ENCODE results near the gene PGM2L1. TPM values are rescaled to one million over a fixed set of nuclear protein-coding genes. Genes with fewer than 3 reads are reported as not detected.

The PGM2L1 gene
- total and polyA plus RNA-seq, 8 donors, result under 0.01 to 12.5 (median 2.5) TPM

- Histone ChIP-seq H3K27ac (no peak overlapping the region), H3K36me3 (no peaks in the 10 kb centered on the region), H3K27me3 (no peaks in the 10 kb centered on the region), H3K4me3 (no peak overlapping the region), H3K9me3 (no peaks in the 10 kb centered on the region), H3K4me1 (peaks cover 0 to 22% (median 8%) of the 10 kb centered on the region in 4 donors)
- TF ChIP-seq CTCF (IDR thresholded peaks at IDR 0.05) (no peak), POLR2A (IDR thresholded peaks at IDR 0.05) (no peak), EP300 (IDR thresholded peaks at IDR 0.05) (no peak), POLR2AphosphoS5 (IDR thresholded peaks at IDR 0.05) (no peak)
- DNase-seq, result no peak
- 81 to 88% (median 84%) methylated on average over 2 of the region's 2 CpGs for WGBS, 5 donors
- intact Hi-C loops (cut with DNase I; ENCODE audit: low total_unique reads), result no loop called here
Measured at GRCh38 chr11:74400606-74401005, 2.4 kb upstream of the PGM2L1 start.

GRCh38 chr11:74397501-74398243 lies 561 bp downstream of the PGM2L1 start:
- intact Hi-C loops (cut with DNase I; ENCODE audit: low total_unique reads), result no loop called here
- DNase-seq, result peak; percentile 33 to 83
- TF ChIP-seq POLR2AphosphoS5 (IDR thresholded peaks at IDR 0.05) (peak in 2 of 3 donors; percentile 11 to 37), EP300 (IDR thresholded peaks at IDR 0.05) (no peak), CTCF (IDR thresholded peaks at IDR 0.05) (peak in 2 of 7 experiments; percentile 16 to 17), POLR2A (IDR thresholded peaks at IDR 0.05) (no peak)
- Histone ChIP-seq H3K27ac (peak overlapping the region; percentile 92 to 97 (median 94)), H3K27me3 (no peaks in the 10 kb centered on the region), H3K4me1 (peaks cover 0 to 22% (median 8%) of the 10 kb centered on the region in 4 donors), H3K9me3 (no peaks in the 10 kb centered on the region), H3K4me3 (peak overlapping the region; percentile 71 to 96 (median 90)), H3K36me3 (no peaks in the 10 kb centered on the region)
- WGBS, 5 donors, result 1 to 3% (median 1%) methylated on average over 16 to 35 of the region's 35 CpGs

DNA sequence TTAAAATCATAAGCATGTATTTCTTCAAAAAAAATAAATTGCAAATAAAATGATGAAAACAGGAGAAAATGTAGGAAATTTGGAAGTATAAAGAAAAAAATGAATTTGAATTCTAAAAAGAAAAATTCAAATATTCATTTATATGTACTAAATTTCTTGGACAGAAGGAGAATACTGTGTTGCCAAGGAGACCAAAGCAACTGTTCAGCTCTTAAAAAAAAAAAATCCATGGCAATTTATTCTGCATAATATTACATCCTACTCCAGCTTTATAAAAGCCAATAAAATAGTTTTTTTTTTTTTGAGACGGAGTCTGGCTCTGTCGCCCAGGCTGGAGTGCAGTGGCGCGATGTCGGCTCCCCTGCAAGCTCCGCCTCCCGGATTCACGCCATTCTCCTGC lies 6.0 kb downstream of the PGM2L1 start:
- intact Hi-C loops (cut with DNase I; ENCODE audit: low total_unique reads), result loop anchor here (5.0 kb wide), 1 partner anchor 55 kb away; no protein-coding TSS in a partner anchor

DNA sequence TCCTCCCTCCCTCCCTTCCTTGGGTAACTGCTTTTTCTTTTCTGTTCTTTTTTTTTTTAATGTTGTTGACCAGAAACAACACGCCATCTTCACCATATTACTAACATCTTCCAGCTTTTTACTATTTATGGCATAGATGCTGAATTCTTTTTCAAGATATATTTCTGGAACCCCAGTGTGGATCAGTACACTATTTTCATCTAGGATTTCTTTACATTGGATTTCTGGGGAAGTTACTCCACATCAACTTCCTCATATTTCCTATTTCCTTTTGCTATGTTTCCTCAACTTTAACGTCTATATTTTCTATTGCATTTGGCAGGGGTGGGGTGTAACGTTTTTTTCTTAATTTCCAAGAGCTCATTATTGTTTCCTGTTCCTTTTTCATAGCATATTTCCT lies 7.0 kb downstream of the PGM2L1 start:
- WGBS, 5 donors, result 49 to 66% (median 62%) methylated on average over 3 of the region's 3 CpGs

More for the DNA sequence above, 6.0 kb downstream of the PGM2L1 start:
- Histone ChIP-seq H3K27ac (no peak overlapping the region), H3K9me3 (no peaks in the 10 kb centered on the region), H3K27me3 (no peaks in the 10 kb centered on the region), H3K4me1 (peaks cover 0 to 15% (median 9%) of the 10 kb centered on the region in 4 donors), H3K36me3 (no peaks in the 10 kb centered on the region), H3K4me3 (no peak overlapping the region)
- WGBS, 5 donors, result 98 to 99% (median 99%) methylated on average over 8 of the region's 8 CpGs
- DNase-seq, result no peak
- TF ChIP-seq POLR2A (IDR thresholded peaks at IDR 0.05) (no peak), POLR2AphosphoS5 (IDR thresholded peaks at IDR 0.05) (no peak), CTCF (IDR thresholded peaks at IDR 0.05) (no peak), EP300 (IDR thresholded peaks at IDR 0.05) (no peak)

More for the DNA sequence above, 7.0 kb downstream of the PGM2L1 start:
- intact Hi-C loops (cut with DNase I; ENCODE audit: low total_unique reads), result loop anchor here (5.0 kb wide), 1 partner anchor 56 kb away; no protein-coding TSS in a partner anchor
- Histone ChIP-seq H3K4me1 (peaks cover 0 to 5% (median 4%) of the 10 kb centered on the region in 4 donors), H3K27ac (no peak overlapping the region), H3K9me3 (no peaks in the 10 kb centered on the region), H3K4me3 (no peak overlapping the region), H3K27me3 (no peaks in the 10 kb centered on the region), H3K36me3 (no peaks in the 10 kb centered on the region)
- DNase-seq, result no peak
- TF ChIP-seq EP300 (IDR thresholded peaks at IDR 0.05) (no peak), POLR2A (IDR thresholded peaks at IDR 0.05) (no peak), CTCF (IDR thresholded peaks at IDR 0.05) (no peak), POLR2AphosphoS5 (IDR thresholded peaks at IDR 0.05) (no peak)

Data from stomach (tissue), 9 donors.